Measurements from ENCODE around the gene HECTD2. TPM values are rescaled to one million over a fixed set of nuclear protein-coding genes. Genes with fewer than 3 reads are reported as not detected.
"Not testable (repeated sequence)": the region's sequence is repeated elsewhere in the genome, so short reads cannot be mapped to it uniquely, and the experiment has no call there.

HECTD2 gene
- total RNA-seq, 1 donor from 2014 or later = 10.4 TPM

GRCh38 chr10:91525896-91526712 is 116.0 kb downstream of the HECTD2 start:
- TF ChIP-seq CTCF (IDR thresholded peaks at IDR 0.05; ENCODE audit: insufficient read depth, low read length, poor library complexity, severe bottlenecking) = no peak
- H3K36me3 ChIP-seq (ENCODE audit: control insufficient read depth, insufficient read depth, low read length) = no peaks in the 10 kb centered on the region
- H3K4me3 ChIP-seq (ENCODE audit: low read depth, low read length) = no peak overlapping the region
- no peaks in the 10 kb centered on the region for H3K27me3 ChIP-seq (ENCODE audit: control insufficient read depth, insufficient read depth, low read length)
- no peak for DNase-seq (ENCODE audit: low read depth)

- Histone ChIP-seq H3K36me3 (ENCODE audit: control insufficient read depth, insufficient read depth, low read length) (no peaks in the 10 kb centered on the region), H3K27me3 (ENCODE audit: control insufficient read depth, insufficient read depth, low read length) (no peaks in the 10 kb centered on the region), H3K4me3 (ENCODE audit: low read depth, low read length) (no peak overlapping the region)
- no peak for TF ChIP-seq CTCF (IDR thresholded peaks at IDR 0.05; ENCODE audit: insufficient read depth, low read length, poor library complexity, severe bottlenecking)
- DNase-seq (ENCODE audit: low read depth) = no peak
Observed at GRCh38 chr10:91528080-91528479, 117.9 kb downstream of the HECTD2 start.

- no peaks in the 10 kb centered on the region for H3K36me3 ChIP-seq (ENCODE audit: control insufficient read depth, insufficient read depth, low read length)
- no peak for TF ChIP-seq CTCF (IDR thresholded peaks at IDR 0.05; ENCODE audit: insufficient read depth, low read length, poor library complexity, severe bottlenecking)
- DNase-seq (ENCODE audit: low read depth) = no peak
- no peaks in the 10 kb centered on the region for H3K27me3 ChIP-seq (ENCODE audit: control insufficient read depth, insufficient read depth, low read length)
- H3K4me3 ChIP-seq (ENCODE audit: low read depth, low read length) = no peak overlapping the region
Observed at GRCh38 chr10:91528768-91529167, 118.6 kb downstream of the HECTD2 start.

GRCh38 chr10:91534789-91535188 is 124.6 kb downstream of the HECTD2 start:
- H3K4me3 ChIP-seq (ENCODE audit: low read depth, low read length); H3K36me3 ChIP-seq (ENCODE audit: control insufficient read depth, insufficient read depth, low read length); H3K27me3 ChIP-seq (ENCODE audit: control insufficient read depth, insufficient read depth, low read length); DNase-seq (ENCODE audit: low read depth): not testable (repeated sequence)

- no peak overlapping the region for H3K4me3 ChIP-seq (ENCODE audit: low read depth, low read length)
- DNase-seq (ENCODE audit: low read depth) = no peak
Observed at GRCh38 chr10:91536111-91536510, 126.0 kb downstream of the HECTD2 start.

GRCh38 chr10:91536733-91537132 is 126.6 kb downstream of the HECTD2 start:
- DNase-seq (ENCODE audit: low read depth) = no peak
- Histone ChIP-seq H3K36me3 (ENCODE audit: control insufficient read depth, insufficient read depth, low read length) (no peaks in the 10 kb centered on the region), H3K4me3 (ENCODE audit: low read depth, low read length) (no peak overlapping the region), H3K27me3 (ENCODE audit: control insufficient read depth, insufficient read depth, low read length) (no peaks in the 10 kb centered on the region)
- TF ChIP-seq CTCF (IDR thresholded peaks at IDR 0.05; ENCODE audit: insufficient read depth, low read length, poor library complexity, severe bottlenecking) = no peak

More at GRCh38 chr10:91536111-91536510, 126.0 kb downstream of the HECTD2 start:
- no peak for TF ChIP-seq CTCF (IDR thresholded peaks at IDR 0.05; ENCODE audit: insufficient read depth, low read length, poor library complexity, severe bottlenecking)
- Histone ChIP-seq H3K36me3 (ENCODE audit: control insufficient read depth, insufficient read depth, low read length) (no peaks in the 10 kb centered on the region), H3K27me3 (ENCODE audit: control insufficient read depth, insufficient read depth, low read length) (no peaks in the 10 kb centered on the region)

Measured in kidney epithelial cell (primary cell).